Panc1 (cell line): ENCODE data around the gene CHMP1A.

Experiments used
- POLR2AphosphoS5 ChIP-seq: IDR thresholded peaks from 2 replicates; pipeline ENCODE4 v1.6.1; 2012; ENCODE audit warnings: mild to moderate bottlenecking, low read depth, low read length, moderate library complexity
- SIN3A ChIP-seq: IDR thresholded peaks from 2 replicates; pipeline ENCODE4 v1.6.1; 2012; ENCODE audit warnings: low read depth, mild to moderate bottlenecking, low read length, moderate library complexity, borderline replicate concordance; ENCODE audit not compliant: insufficient read depth
- TF ChIP-seq, protein P1 (sequence below): fragments of 450-650 bp; IDR thresholded peaks from 2 replicates; pipeline ENCODE4 v1.5.1; 2017; ENCODE audit warnings: mild to moderate bottlenecking

DNA sequence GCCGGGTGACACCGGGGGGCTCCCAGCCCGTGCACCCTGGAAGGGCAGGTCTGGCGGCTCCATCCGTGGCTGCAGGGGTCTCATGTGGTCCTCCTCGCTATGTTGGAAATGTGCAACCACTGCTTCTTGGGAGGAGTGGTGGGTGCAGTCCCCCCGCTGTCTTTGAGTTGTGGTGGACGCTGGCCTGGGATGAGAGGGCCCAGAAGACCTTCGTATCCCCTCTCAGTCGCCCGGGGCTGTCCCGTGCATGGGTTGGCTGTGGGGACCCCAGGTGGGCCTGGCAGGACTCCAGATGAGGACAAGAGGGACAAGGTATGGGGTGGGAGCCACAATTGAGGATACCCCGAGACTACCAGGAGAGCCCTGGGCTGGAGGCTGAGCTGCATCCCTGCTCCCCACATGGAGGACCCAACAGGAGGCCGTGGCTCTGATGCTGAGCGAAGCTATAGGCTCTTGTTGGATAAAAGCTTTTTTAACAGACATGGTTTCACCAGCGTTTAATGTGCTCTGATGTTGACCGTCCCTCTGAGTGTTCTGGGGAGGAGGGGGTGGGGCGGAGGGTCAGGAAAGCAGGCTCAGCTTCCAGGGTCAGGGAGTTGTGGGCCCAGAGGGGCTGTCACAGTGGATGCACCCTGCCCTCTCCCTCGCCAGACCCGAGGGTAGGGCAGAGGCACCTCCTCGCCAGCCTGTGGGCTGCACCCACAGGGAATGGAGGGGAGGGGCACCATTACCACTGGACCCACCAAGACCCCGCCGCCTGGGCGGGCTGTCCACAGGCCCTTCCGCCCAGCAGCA lies 38.6 kb upstream of the CHMP1A start:
- TF ChIP-seq, protein P1, sequence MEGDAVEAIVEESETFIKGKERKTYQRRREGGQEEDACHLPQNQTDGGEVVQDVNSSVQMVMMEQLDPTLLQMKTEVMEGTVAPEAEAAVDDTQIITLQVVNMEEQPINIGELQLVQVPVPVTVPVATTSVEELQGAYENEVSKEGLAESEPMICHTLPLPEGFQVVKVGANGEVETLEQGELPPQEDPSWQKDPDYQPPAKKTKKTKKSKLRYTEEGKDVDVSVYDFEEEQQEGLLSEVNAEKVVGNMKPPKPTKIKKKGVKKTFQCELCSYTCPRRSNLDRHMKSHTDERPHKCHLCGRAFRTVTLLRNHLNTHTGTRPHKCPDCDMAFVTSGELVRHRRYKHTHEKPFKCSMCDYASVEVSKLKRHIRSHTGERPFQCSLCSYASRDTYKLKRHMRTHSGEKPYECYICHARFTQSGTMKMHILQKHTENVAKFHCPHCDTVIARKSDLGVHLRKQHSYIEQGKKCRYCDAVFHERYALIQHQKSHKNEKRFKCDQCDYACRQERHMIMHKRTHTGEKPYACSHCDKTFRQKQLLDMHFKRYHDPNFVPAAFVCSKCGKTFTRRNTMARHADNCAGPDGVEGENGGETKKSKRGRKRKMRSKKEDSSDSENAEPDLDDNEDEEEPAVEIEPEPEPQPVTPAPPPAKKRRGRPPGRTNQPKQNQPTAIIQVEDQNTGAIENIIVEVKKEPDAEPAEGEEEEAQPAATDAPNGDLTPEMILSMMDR: no peak
- TF ChIP-seq SIN3A (no peak), POLR2AphosphoS5 (0 out of 2 replicates have a peak, but pooled peaks have one; percentile 21)
